Breast epithelium (tissue), 4 donors: Measurements from ENCODE around the gene MSH3. TPM values are rescaled to one million over a fixed set of nuclear protein-coding genes. Genes with fewer than 3 reads are reported as not detected.

Source experiments
- DNase-seq, 2 donors: peaks; one replicate each; pipeline ENCODE4 v3.0.0-alpha.2; 2019; ENCODE audit warnings: low spot score in 2 of 2
- H3K27ac ChIP-seq, 2 donors: fragments of 200-600 bp; sonication (generic) in 1 of 2; one replicate each; pipeline ENCODE4 v1.5.1; 2016 to 2019; ENCODE audit warnings: mild to moderate bottlenecking in 1 of 2
- H3K27me3 ChIP-seq, 2 donors: fragments of 200-600 bp; sonication (generic) in 1 of 2; one replicate each; pipeline versions ENCODE4 v1.5.1 to v1.6.0; 2017 to 2019; ENCODE audit warnings: control low read depth in 1 of 2, mild to moderate bottlenecking in 1 of 2
- H3K36me3 ChIP-seq: fragments of 200-600 bp; one replicate; pipeline ENCODE4 v1.5.1; 2019
- H3K4me1 ChIP-seq, 2 donors: fragments of 200-600 bp; sonication (generic); one replicate each; pipeline ENCODE4 v1.5.1; 2016 to 2019; ENCODE audit warnings: control low read depth in 1 of 2
- H3K4me3 ChIP-seq, 3 donors: fragments of 200-600 bp; sonication (generic); 1 replicate in 2 of 3; 2 replicates in 1 of 3; pipeline ENCODE4 v1.5.1; 2016 to 2019; ENCODE audit warnings: mild to moderate bottlenecking in 3 of 3, moderate library complexity in 2 of 3
- H3K9me3 ChIP-seq, 2 donors: fragments of 200-600 bp; sonication (generic) in 1 of 2; one replicate each; pipeline ENCODE4 v1.5.1; 2016 to 2019; ENCODE audit warnings: control low read depth in 1 of 2
- CTCF ChIP-seq, 3 donors: fragments of 450-650 bp; IDR thresholded peaks; one replicate each; pipeline ENCODE4 v1.5.1; 2016 to 2017; ENCODE audit warnings: antibody characterized with exemption in 3 of 3, mild to moderate bottlenecking in 3 of 3, moderate library complexity in 3 of 3
- POLR2A ChIP-seq: fragments of 450-650 bp; IDR thresholded peaks from one replicate; pipeline ENCODE4 v1.6.1; 2016; ENCODE audit warnings: antibody characterized with exemption, mild to moderate bottlenecking, moderate library complexity
- POLR2AphosphoS5 ChIP-seq, 3 donors: sonication (generic); formaldehyde crosslinking; IDR thresholded peaks; one replicate each; pipeline ENCODE4 v1.6.1; 2017; ENCODE audit warnings: antibody characterized with exemption in 3 of 3
- intact Hi-C: fragments of 100-400 bp; cut with DNase I; formaldehyde crosslinking; loops from one replicate; pipeline ENCODE4 v1.15.1; 2023; ENCODE audit warnings: low total_unique reads
- total RNA-seq, 3 donors: library from RNA; depleted of rRNA; stranded (reverse); fragments of >200 nt; gene quantifications; one replicate each; pipeline ENCODE4 v1.1.0, GENCODE V29; 2016

The MSH3 gene
- total RNA-seq, 3 donors from 2014 or later: 20.0 to 21.4 (median 21.3) TPM

- intact Hi-C loops: no loop called here
- no peak overlapping the region for H3K4me3 ChIP-seq
- H3K27ac ChIP-seq: no peak overlapping the region
- no peaks in the 10 kb centered on the region for H3K27me3 ChIP-seq
- no peak for DNase-seq
- no peaks in the 10 kb centered on the region for H3K36me3 ChIP-seq
- TF ChIP-seq POLR2A: no peak
- TF ChIP-seq CTCF (IDR thresholded peaks at IDR 0.05): no peak
- TF ChIP-seq POLR2AphosphoS5 (IDR thresholded peaks at IDR 0.05): no peak
- no peaks in the 10 kb centered on the region for H3K4me1 ChIP-seq
- no peaks in the 10 kb centered on the region for H3K9me3 ChIP-seq
Observed at GRCh38 chr5:80634193-80634592, 20.3 kb upstream of the MSH3 start.

GRCh38 chr5:80641353-80641752 is 13.1 kb upstream of the MSH3 start:
- TF ChIP-seq POLR2AphosphoS5 (IDR thresholded peaks at IDR 0.05) (no peak), CTCF (IDR thresholded peaks at IDR 0.05) (no peak), POLR2A (no peak)
- Histone ChIP-seq H3K27ac (no peak overlapping the region), H3K4me1 (no peaks in the 10 kb centered on the region), H3K4me3 (no peak overlapping the region), H3K36me3 (no peaks in the 10 kb centered on the region), H3K9me3 (no peaks in the 10 kb centered on the region), H3K27me3 (no peaks in the 10 kb centered on the region)
- no peak for DNase-seq
- intact Hi-C loops: no loop called here

- no peak for DNase-seq
- H3K27me3 ChIP-seq: no peaks in the 10 kb centered on the region
- H3K9me3 ChIP-seq: no peaks in the 10 kb centered on the region
- no peak for TF ChIP-seq POLR2AphosphoS5 (IDR thresholded peaks at IDR 0.05)
- TF ChIP-seq POLR2A: no peak
- no peak for TF ChIP-seq CTCF (IDR thresholded peaks at IDR 0.05)
- H3K27ac ChIP-seq: no peak overlapping the region
- no peaks in the 10 kb centered on the region for H3K4me1 ChIP-seq
- no peaks in the 10 kb centered on the region for H3K36me3 ChIP-seq
- intact Hi-C loops: no loop called here
- H3K4me3 ChIP-seq: no peak overlapping the region
Observed at GRCh38 chr5:80644900-80645299, 9.6 kb upstream of the MSH3 start.

- Histone ChIP-seq H3K36me3 (no peaks in the 10 kb centered on the region), H3K27ac (no peak overlapping the region)
- DNase-seq: no peak
Observed at GRCh38 chr5:80646926-80647325, 7.5 kb upstream of the MSH3 start.

GRCh38 chr5:80653502-80653901 is 950 bp upstream of the MSH3 start:
- intact Hi-C loops: loop anchor here (5.0 kb wide), 1 partner anchor 681 kb away; no protein-coding TSS in a partner anchor
- Histone ChIP-seq H3K27me3 (no peaks in the 10 kb centered on the region), H3K4me1 (peaks cover 3 to 7% of the 10 kb centered on the region in 2 donors), H3K36me3 (no peaks in the 10 kb centered on the region), H3K4me3 (peak overlapping the region in 1 of 3 donors; percentile 86), H3K27ac (no peak overlapping the region), H3K9me3 (no peaks in the 10 kb centered on the region)
- no peak for TF ChIP-seq CTCF (IDR thresholded peaks at IDR 0.05)
- TF ChIP-seq POLR2A: no peak
- no peak for TF ChIP-seq POLR2AphosphoS5 (IDR thresholded peaks at IDR 0.05)
- no peak for DNase-seq

More at GRCh38 chr5:80646926-80647325, 7.5 kb upstream of the MSH3 start:
- Histone ChIP-seq H3K9me3 (no peaks in the 10 kb centered on the region), H3K4me1 (no peaks in the 10 kb centered on the region), H3K4me3 (no peak overlapping the region), H3K27me3 (no peaks in the 10 kb centered on the region)
- intact Hi-C loops: no loop called here
- TF ChIP-seq CTCF (IDR thresholded peaks at IDR 0.05) (no peak), POLR2AphosphoS5 (IDR thresholded peaks at IDR 0.05) (no peak), POLR2A (no peak)
